Measurements from ENCODE around the gene C3orf20.

C3orf20 gene

GRCh38 chr3:14791343-14791945 lies 116.5 kb downstream of the C3orf20 start:
- TF ChIP-seq ZFX (IDR thresholded peaks at IDR 0.05) (no peak), CTCF (conservative IDR thresholded peaks at IDR 0.05) (peak; percentile 87)
- no peak overlapping the region for H3K27ac ChIP-seq

GRCh38 chr3:14792691-14793121 lies 117.8 kb downstream of the C3orf20 start:
- H3K27ac ChIP-seq: no peak overlapping the region
- no peak for TF ChIP-seq ZFX (IDR thresholded peaks at IDR 0.05)
- TF ChIP-seq CTCF (conservative IDR thresholded peaks at IDR 0.05): no peak

- no peak overlapping the region for H3K27ac ChIP-seq
- no peak for TF ChIP-seq CTCF (conservative IDR thresholded peaks at IDR 0.05)
- TF ChIP-seq ZFX (IDR thresholded peaks at IDR 0.05): no peak
Observed at GRCh38 chr3:14793126-14793857, 118.4 kb downstream of the C3orf20 start.

GRCh38 chr3:14793858-14794234 lies 118.9 kb downstream of the C3orf20 start:
- no peak for TF ChIP-seq CTCF (conservative IDR thresholded peaks at IDR 0.05)
- TF ChIP-seq ZFX (IDR thresholded peaks at IDR 0.05): no peak
- H3K27ac ChIP-seq: no peak overlapping the region

- TF ChIP-seq ZFX (IDR thresholded peaks at IDR 0.05) (no peak), CTCF (conservative IDR thresholded peaks at IDR 0.05) (no peak)
Observed at GRCh38 chr3:14794435-14794834, 119.5 kb downstream of the C3orf20 start.

GRCh38 chr3:14795996-14796395 lies 121.1 kb downstream of the C3orf20 start:
- no peak for TF ChIP-seq CTCF (conservative IDR thresholded peaks at IDR 0.05)
- no peak for TF ChIP-seq ZFX (IDR thresholded peaks at IDR 0.05)
- H3K27ac ChIP-seq: no peak overlapping the region

More at GRCh38 chr3:14794435-14794834, 119.5 kb downstream of the C3orf20 start:
- no peak overlapping the region for H3K27ac ChIP-seq

GRCh38 chr3:14796403-14797077 lies 121.6 kb downstream of the C3orf20 start:
- TF ChIP-seq CTCF (conservative IDR thresholded peaks at IDR 0.05): no peak
- no peak for TF ChIP-seq ZFX (IDR thresholded peaks at IDR 0.05)
- no peak overlapping the region for H3K27ac ChIP-seq
